WTC11 (cell line): Measurements from ENCODE around the gene SETD1B.

Experiments used
- CREB1 ChIP-seq: sonication (generic); formaldehyde crosslinking; IDR thresholded peaks from 2 replicates; pipeline ENCODE4 v1.8.0; 2023; ENCODE audit warnings: mild to moderate bottlenecking, missing genetic modification reagents
- CTCF ChIP-seq: fragments of 200-600 bp; IDR thresholded peaks from 2 replicates; pipeline ENCODE4 v1.8.0; 2022; ENCODE audit warnings: antibody characterized with exemption
- ELF4 ChIP-seq: sonication (generic); formaldehyde crosslinking; IDR thresholded peaks from 2 replicates; pipeline ENCODE4 v1.8.1; 2022; ENCODE audit warnings: low read depth, mild to moderate bottlenecking, moderate library complexity, missing genetic modification reagents
- JUN ChIP-seq: sonication (generic); formaldehyde crosslinking; IDR thresholded peaks from 2 replicates; pipeline ENCODE4 v1.8.0; 2023; ENCODE audit warnings: mild to moderate bottlenecking, missing genetic modification reagents
- MAX ChIP-seq: sonication (generic); formaldehyde crosslinking; IDR thresholded peaks from 2 replicates; pipeline ENCODE4 v1.8.0; 2022; ENCODE audit warnings: mild to moderate bottlenecking, missing genetic modification reagents
- MXD4 ChIP-seq: fragments of 250-450 bp; sonication (Bioruptor Pico); IDR thresholded peaks from 2 replicates; pipeline ENCODE4 v1.8.0; 2021; ENCODE audit warnings: mild to moderate bottlenecking, moderate library complexity, borderline replicate concordance
- NFYB ChIP-seq: sonication (generic); formaldehyde crosslinking; conservative IDR thresholded peaks from 2 replicates; pipeline ENCODE4 v1.8.0; 2022; ENCODE audit warnings: low read depth, missing genetic modification reagents
- NR2C2 ChIP-seq: sonication (generic); formaldehyde crosslinking; IDR thresholded peaks from 2 replicates; pipeline ENCODE4 v1.8.0; 2022; ENCODE audit warnings: mild to moderate bottlenecking, missing genetic modification reagents
- PREB ChIP-seq: sonication (generic); formaldehyde crosslinking; IDR thresholded peaks from 2 replicates; pipeline ENCODE4 v1.8.1; 2022; ENCODE audit warnings: mild to moderate bottlenecking, missing genetic modification reagents, moderate library complexity, borderline replicate concordance
- STAT6 ChIP-seq: sonication (generic); formaldehyde crosslinking; conservative IDR thresholded peaks from 2 replicates; pipeline ENCODE4 v1.8.1; 2023; ENCODE audit warnings: mild to moderate bottlenecking, low read depth, missing genetic modification reagents, moderate library complexity
- USF2 ChIP-seq: sonication (generic); formaldehyde crosslinking; IDR thresholded peaks from 2 replicates; pipeline ENCODE4 v1.8.1; 2023; ENCODE audit warnings: mild to moderate bottlenecking, missing genetic modification reagents, moderate library complexity
- ZNF396 ChIP-seq: fragments of 250-450 bp; sonication (Bioruptor Pico); IDR thresholded peaks from 2 replicates; pipeline ENCODE4 v1.8.0; 2021; ENCODE audit warnings: mild to moderate bottlenecking, moderate library complexity, borderline replicate concordance
- ZNF425 ChIP-seq: fragments of 250-450 bp; sonication (Bioruptor Pico); conservative IDR thresholded peaks from 2 replicates; pipeline ENCODE4 v1.9.0; 2021; ENCODE audit warnings: mild to moderate bottlenecking

- TF ChIP-seq NR2C2 (CRISPR knock-in tag) (no peak), STAT6 (CRISPR knock-in tag) (no peak), CTCF (no peak), NFYB (CRISPR knock-in tag) (no peak), MAX (CRISPR knock-in tag) (no peak), ELF4 (CRISPR knock-in tag) (no peak), ZNF425 (CRISPR knock-in tag) (no peak), PREB (CRISPR knock-in tag) (no peak), JUN (CRISPR knock-in tag) (no peak), ZNF396 (CRISPR knock-in tag) (no peak), CREB1 (no peak), USF2 (CRISPR knock-in tag) (no peak), MXD4 (CRISPR knock-in tag) (no peak)
Observed at GRCh38 chr12:121764808-121765207, 39.0 kb upstream of the SETD1B start.
